IPS-18c (cell line): ENCODE data around the gene GLRA1.

ENCODE experiments used
- H3K4me3 ChIP-seq: 2 replicates; pipeline ENCODE4 v1.7.0; 2013; ENCODE audit warnings: low read depth, mild to moderate bottlenecking, low read length, moderate library complexity; ENCODE audit not compliant: insufficient read depth
- H3K9me3 ChIP-seq: one replicate; pipeline ENCODE4 v1.6.1; 2013; ENCODE audit warnings: mild to moderate bottlenecking, low read length, moderate library complexity; ENCODE audit not compliant: control insufficient read depth, insufficient read depth

Gene GLRA1

DNA sequence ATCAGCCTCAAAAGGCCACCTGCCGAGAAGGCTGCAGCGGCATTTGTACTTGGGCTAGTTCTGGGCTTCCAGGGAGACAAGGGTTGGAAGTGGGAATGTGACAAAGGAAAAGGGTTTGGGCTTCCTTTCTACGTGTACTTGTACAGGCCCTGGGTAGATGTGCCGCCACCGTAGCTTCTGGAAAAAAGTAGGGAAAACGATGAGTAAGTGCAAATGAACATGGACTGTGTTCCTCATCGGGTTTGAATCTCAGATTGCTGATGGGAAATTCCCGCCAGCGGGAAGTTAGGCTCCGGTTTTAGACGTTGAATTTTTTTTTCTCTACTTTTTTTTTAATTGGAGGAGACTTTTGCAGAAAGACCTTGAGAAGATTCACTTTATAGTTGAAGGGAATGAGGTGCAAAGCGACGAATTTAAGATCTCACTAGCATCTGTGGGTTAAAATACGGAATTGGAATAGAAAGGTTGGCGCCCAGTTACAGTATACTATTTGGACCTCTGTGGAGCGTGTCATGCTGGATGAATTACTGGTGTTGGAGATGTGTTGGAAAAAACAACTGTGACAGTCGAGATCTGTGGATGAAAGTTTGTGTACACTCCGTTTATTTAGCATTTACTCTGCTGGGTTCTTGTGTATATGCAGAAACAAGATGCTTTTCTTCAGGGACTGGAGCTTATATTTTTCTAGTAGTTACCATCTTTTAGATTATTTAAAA is 151.6 kb downstream of the GLRA1 start:
- H3K4me3 ChIP-seq, result peak overlapping the region; percentile 99
- H3K9me3 ChIP-seq, result no peaks in the 10 kb centered on the region
